HG03066 (cell line): ENCODE measurements around the gene MED25.

Source experiments
- ATAC-seq: cut with Tn5 transposase; IDR thresholded peaks from one replicate; pipeline ENCODE4 v1.9.1; 2021; ENCODE audit warnings: low read depth; ENCODE audit not compliant: unreplicated experiment

Gene MED25

DNA sequence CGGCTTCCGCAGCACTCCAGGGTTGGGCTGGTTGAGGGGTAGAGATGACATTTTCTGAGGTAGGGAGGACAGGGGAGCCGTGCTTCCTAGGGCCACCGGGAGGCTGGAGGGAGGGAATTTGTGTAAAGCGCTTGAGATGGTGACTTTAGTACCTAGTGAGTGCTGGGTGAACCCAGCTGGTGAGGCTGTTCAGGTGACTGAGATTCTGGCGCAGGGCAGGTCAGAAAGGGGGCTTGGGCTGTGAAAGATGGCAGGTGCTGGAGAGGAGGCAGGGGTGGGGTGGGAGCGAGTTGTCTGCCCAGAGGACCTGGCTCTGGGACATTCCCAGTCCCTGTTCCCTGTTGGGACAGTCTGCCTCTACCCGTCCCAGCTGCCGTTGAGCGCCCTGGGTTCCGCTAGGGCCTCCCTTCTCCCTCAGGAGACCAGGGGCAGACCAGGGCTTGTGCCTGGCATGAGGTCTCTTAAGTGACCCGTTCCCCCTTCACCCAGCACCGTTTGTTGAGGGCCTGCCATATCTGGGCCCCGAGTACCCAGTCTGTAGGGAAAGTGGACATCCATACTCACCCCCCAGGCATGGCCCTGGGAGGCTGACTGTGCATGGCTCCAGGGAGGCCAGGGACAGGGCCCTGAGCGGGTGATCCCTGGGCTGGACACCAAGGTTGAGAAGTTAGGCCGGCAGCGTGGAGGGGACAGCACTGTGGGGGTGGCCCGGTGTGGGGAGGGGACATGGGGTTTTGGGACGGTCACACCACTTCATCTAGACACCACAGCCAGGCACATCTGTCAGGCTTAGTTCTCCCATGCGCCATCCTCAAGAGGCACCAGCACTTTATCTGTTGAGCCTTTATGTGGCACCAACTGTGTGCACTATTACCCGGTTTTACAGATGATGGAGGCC lies 37.8 kb downstream of the MED25 start:
- no peak for ATAC-seq

DNA sequence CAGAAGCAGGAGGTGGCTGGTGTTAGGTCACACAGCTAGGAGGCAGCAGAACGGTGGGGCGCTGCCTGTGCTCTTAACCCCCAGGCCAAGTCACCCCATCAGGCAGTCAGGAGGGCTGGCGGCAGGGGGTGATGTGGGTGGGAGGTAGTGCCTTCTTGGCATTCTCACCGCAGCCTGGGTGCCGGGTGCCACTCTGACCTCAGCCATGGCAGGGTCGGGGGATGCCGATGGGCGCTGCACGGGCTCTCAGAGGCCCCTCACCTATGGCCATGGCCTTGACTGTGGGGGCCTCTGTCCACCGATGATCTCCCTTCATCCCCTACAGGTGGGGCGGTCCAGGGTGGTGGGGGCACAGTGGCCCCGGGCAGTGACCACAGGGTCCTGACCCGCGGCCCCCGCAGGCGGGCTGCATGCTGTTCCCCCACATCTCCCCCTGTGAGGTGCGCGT lies 38.5 kb downstream of the MED25 start:
- ATAC-seq, result no peak

DNA sequence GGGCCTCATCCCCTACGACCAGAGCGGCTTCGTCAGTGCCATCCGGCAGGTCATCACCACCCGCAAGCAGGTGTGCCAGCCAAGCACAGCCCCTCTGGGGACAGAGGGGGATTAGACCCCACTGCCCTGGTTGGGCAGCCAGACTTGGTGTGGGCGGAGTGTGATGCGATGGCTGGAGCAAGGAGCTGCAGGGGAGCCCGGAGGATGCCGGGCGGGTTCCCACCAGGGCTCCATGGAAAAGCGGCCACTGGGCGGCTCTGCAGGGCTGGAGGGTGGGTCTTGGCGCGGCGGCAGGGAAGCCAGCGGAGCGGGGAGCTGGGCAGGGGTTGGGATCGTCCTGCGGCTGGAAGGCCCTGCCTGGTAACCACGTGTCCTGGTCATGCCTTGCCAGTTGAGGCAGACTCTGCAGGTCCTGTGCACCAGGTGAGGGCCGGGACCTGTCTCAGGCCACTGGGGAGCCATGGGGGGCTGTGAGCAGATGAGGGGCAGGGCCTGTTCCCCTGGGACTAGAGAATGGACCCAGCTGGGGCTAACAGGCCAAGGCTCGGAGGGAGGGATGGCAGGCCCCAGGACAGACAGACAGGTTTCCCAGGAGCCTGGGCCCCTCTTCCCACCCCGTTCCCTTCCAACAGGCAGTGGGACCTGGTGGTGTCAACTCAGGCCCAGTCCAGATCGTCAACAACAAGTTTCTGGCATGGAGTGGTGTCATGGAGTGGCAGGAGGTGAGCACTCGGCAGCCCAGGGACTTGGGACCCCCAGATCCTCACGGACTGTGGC lies 39.2 kb downstream of the MED25 start:
- ATAC-seq, result no peak

DNA sequence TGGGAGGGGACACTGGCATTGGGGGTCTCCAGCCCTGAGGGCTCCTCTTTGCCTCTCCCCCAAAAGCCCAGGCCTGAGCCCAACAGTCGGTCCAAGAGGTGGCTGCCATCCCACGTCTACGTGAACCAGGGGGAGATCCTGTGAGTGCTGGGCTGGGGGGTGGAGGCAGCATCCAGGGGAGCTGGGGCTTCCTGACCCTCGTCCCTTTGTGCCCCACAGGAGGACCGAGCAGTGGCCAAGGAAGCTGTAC lies 39.7 kb downstream of the MED25 start:
- no peak for ATAC-seq

DNA sequence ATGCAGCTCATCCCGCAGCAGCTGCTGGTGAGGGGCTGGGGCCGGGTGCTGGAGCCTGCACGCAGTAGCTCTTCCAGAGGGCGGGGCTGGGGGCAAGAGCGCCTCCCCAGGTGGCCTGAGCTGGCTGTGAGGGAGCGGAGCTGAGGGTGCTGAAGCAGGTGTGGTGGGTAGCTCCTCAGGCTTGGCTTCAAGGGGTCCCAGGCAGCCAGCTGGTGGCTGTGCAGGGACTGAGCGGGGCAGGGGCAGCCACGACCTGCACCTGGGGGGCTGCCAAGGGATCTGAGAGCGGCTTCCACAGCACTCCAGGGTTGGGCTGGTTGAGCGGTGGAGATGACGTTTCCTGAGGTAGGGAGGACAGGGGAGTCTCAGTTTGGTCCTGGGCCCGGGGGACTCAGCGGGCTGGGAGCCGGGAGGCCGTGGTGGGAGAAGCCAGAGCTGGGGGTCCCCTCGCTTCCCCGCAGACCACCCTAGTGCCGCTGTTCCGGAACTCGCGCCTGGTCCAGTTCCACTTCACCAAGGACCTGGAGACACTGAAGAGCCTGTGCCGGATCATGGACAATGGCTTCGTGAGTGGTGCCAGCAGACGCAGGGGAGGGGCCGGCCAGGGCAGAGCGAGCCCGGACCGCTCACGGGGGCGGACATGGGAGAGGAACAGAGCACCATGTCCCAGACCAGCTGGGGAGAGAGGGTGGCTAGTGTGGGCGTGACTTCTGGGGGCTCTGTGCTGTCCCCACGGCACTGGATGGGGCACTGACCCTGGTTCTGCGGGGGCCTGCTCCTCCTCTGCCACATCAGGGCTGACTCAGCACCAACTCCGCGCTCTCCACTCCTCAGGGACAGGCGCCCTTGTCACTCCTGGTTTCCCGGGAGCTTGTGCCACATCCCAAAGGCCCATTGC lies 40.2 kb downstream of the MED25 start:
- ATAC-seq, result no peak

DNA sequence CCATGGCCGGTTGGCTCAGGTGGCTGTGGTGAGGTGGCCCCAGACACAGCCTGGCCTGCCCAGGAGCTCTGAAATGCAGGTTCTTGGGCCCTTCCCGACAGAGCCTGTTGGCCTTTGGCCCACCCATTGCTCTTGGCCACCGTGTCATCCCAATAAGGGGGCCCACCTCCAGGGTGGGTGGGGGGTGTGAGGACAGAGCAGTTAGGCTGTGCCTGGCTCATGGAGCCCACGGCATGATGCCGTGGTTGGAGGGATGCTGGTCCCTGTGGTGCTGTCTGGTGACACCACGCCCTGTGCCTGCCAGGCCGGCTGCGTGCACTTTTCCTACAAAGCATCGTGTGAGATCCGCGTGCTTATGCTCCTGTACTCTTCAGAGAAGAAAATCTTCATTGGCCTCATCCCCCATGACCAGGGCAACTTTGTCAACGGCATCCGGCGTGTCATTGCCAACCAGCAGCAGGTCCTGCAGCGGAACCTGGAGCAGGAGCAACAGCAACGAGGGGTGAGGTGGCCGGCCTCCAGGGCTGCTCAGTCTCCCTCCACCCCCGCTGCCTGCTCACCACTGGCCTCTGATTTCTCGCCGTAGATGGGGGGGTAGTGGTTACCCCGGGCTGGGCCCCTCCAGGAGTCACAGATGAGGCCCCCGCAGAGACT lies 41.7 kb downstream of the MED25 start:
- no peak for ATAC-seq

DNA sequence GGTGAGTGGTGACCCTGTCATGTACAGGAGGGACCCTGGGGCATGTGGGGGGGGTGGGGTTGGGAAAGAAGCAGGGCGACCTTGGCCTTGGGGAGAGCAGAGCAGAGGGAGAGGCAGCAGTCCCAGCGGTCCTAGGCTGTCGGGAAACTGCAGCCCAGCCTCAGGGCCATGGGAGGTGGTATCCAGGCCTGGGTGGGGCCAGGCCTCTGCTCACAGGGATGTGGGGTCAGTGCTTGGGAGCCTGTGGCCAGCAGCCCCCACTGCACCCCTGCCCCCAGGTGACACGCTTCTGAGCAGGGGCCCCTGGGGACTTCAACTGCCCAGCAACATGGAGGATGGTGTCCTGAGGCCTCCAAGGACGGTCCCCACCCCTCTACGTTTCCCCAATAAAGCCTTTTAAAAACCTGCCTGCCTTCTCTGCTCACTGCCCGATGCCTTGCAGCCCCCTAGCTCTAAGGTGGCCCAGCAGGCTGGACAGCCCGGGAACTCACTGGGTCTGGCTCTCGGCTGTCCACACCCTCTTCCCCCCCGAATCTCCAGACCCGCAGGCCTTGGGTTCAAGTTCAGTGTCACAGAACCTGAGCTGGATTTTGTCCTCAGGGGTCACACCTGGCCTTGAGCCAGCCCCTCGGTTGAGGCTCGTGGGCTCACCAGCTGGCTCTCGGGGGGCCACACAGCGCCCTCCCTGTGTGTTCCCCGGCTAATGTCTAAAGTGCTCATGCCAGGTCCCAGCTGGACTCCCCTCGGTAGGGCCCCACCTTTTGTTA lies 42.4 kb downstream of the MED25 start:
- no peak for ATAC-seq

DNA sequence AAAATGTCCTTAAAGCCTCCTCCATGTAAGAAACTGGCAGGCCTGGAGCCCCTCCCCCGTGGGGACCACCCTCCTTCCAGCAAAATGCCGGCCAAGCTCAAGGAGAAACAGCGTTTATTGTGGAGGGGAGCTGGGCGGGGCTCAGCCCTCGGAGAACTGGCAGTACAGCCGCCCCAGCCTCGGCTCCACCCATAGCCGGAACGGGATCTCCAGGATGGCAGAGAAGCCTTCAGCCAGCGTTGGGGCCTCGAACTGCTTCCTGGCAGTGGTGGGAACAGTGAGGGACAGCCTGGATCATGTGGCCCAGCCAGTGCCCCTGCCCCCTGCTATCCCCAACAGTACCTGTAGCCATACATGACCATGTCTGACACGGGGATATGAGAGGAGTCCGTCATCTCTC lies 43.0 kb downstream of the MED25 start:
- no peak for ATAC-seq

DNA sequence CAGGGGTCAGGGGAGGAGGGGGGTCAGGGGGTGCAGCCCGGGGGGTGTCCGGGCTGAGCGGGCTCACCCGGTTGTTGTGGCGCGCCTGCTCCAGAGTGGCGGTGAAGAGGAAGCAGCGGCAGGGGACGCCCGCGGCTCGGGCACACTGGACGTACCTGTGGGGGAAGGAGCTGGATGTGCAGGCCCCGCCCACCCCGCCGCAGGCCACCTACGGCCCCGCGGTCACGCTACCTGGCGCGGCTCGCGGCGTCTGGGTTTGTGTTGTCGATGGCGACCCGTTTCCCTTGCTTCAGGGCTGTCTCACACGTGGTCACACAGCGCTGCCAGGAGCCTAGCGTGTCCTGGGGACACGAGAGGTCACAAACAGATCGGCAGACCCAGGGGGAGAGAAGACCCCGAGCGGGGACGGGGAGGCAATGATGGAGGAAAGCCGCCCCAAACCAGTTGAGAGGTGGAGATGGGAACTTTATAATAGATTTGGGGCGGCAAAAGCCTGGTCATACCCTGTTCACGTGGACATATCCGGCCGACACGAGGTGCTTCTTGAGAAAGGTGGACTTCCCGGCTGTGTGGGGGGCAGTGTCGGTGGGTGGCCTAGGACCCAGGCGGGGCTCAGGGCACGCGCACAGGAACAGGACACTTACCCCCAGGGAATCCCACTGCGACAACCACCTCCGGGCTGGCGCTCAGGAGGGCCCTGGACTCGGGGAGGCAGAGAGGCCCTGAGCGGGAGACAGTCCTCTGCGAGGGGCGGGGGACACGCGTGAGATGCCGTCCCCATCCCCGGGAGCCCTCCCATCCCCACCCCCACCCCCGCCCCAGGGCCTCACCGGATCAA lies 43.7 kb downstream of the MED25 start:
- ATAC-seq, result no peak

DNA sequence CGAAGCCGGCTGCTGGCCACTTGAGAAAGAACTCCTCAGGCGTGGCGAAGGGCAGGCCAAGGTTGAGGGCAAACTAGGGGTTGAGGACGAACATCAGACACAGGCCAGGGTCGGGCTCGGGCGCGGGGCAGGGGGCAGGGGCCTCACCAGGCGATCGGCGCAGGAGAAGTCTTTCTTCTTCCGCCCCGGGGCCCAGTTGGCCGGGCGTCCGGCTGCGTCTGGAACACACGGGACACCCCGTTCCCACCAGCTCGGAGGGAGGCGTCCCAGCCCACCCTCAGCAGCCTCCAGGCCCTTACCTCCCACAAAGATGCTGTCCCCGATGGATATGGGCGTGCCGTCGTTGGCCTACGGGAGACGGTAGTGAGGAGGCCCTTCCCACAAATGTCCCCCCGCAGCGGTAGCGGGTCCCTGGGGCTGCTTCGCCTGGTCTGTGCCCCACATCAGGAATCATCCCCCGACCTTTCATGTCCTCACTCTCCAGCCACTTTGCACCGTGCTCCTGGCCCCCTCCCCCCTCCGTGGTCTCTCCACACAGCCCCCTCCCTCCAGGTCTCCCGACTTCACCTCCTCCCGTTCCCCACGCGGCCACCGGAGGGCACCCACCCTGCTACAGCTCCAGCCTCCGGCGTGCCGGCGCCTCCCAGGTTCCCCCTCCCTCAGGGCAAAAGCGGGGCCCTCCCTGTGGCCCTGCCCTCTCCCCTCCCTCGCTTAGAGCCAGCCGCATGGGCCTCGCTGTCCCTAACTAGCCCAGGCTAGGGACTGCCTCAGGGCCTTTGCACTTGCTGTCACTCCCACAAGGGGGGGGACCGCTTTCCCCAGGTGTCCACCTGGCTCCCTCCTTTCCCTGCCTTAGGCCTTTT lies 44.5 kb downstream of the MED25 start:
- no peak for ATAC-seq

DNA sequence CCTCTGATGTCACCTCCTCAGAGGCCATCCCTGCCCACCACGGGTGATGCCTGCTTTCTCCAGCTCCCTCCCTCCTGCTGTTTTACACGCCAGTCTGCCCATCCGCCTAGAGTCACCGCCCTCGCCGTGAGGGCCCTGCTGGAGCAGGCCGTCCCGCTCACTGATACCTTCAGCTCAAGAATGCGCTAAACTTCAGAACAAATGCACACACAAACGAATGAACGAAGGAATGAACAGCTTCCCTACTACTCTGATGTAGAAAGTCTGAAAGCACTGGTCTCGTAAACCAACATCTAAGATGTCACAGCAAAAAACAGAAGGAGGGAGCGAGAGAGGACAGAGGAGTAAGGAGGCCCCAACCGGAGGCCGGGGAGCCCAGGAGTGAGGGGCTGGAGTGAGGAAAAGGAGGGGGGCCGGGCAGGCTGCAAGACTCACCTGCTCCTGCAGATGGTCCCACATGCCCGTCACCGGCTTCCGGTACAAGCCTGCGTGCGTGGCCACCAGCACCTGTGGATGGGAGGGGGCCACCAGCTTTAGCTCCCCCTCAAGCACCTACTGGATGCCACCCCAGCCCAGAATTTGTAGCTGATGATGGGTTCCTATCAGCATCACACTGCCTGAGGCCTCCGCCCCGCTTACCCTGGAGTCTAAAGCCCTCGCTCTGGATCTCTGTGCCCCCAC lies 45.3 kb downstream of the MED25 start:
- ATAC-seq, result no peak

DNA sequence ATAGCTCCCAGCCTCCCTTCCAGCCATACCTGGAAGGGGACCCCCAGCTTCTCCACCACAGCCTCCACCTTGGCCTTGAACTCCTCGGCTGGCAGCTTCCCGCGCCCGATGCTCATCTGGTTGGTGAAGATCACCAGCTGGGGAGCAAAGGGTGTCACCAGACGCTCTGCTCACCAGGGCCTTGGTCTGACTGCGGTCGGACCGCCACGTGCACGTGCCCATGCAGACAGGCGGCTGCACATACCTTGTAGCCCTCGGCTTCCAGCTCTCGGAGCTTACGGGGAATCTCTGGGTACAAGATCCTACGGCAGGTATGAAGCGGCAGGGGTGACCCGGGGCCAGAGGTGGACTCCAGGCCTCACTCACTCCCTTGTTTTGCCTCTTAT lies 45.8 kb downstream of the MED25 start:
- ATAC-seq, result no peak

DNA sequence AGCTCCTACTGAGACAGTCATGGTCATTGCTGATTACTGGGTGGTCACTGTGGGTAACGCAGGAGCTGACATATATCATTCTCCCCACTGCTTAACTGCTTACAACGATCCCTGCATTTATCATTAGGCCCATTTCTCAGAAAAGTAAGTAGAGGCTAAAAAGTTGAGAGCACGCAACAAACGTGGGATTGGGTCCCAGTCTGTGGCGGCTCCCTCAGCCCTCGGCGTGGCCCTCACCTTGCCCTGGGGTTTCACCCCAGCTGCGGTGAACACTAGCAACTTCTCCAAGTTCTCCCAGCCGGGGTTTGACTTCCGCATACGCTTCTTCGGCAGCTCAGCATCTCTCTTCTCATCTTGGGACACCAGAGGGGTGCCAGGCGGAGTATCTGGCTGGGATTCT lies 46.8 kb downstream of the MED25 start:
- ATAC-seq, result no peak

DNA sequence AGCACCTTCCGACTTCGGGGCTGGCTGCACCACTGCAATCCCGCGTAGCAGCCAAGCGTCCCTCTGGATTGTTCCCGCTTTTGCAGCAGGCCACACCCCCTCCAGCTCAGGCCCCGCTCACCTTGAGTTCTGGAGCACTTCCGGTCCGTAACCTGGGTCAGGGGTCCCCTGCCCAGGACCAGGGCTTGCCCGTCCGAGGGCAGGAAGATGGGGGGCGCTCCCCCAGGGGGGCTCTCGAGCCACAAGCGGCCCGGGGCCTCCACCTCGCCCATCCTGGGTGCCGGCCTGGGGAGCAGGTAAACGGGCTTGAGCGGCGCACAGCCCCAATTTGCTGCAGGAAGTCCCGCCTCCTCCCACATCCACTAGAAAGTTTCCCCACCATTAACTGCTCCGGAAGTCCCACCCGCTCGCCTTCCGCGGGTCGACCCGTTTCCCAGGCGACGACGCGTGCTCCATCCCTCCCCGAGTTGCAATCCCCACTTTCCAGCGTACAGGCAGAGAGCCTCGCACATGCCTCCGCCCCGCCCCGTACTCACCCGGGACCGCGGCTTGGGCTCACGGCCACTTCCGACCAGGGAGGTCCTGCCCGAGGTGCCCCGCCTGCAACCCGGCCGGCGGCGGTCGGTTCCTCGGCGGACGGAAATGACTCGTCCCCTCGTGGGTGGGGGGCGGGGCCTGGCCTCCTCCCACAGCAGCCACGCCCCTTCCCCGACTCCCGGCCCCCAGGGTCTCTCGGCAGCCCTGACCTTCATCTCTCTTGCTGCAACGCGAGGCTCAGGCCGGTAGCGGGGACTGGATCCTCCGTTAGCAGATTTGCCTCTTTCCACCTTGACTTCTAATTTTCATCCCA lies 49.1 kb downstream of the MED25 start, which contains the start of gene PNKP:
PNKP (minus strand) TSS at position 644 of the 850 bp plus-strand sequence; CDS start at position 272, 372 bp downstream.
- ATAC-seq, result peak; percentile 39

DNA sequence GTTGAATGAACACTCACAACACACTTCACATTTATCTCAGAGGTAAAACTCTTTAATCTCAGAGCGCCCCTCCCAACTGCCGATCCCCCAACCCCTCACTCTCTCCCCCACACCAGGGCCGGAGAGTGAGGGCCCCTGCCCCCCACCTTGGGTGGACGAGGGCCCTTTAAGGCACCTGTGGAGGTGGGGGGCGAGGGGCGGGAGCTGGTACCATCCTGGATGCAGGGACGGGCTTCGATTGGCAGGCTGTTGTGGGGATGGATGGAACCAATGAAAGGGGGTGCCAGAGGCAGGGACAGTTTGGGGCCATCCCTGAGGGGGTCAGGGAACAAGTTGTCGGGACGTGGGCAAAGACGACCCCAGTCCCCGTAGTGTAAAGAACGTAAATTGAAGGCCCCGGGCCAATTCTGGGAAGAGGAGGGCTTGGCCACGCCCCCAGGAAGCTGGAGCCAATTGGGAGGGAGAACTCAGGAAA lies 51.0 kb downstream of the MED25 start:
- ATAC-seq, result no peak
